Measurements from ENCODE around the gene CANT1. TPM values are rescaled to one million over a fixed set of nuclear protein-coding genes. Genes with fewer than 3 reads are reported as not detected.

CANT1 gene
- total and polyA plus RNA-seq, 2 of the 13 experiments (the other 11 are each of a cell fraction or from before 2014, with no cell fraction given): 34.1 to 42.1 TPM

GRCh38 chr17:78979780-78980623, 29.6 kb downstream of the CANT1 start, which contains the start of gene LGALS3BP (continued):
- TF ChIP-seq MAFG (CRISPR knock-in tag; IDR thresholded peaks at IDR 0.05): no peak
- TF ChIP-seq SYNCRIP (IDR thresholded peaks at IDR 0.05; ENCODE audit: insufficient read depth, low read depth, low read length): no peak
- TF ChIP-seq ZNF274 (CRISPR knock-in tag; IDR thresholded peaks at IDR 0.05): no peak
- peak; percentile 47 for TF ChIP-seq GATAD2A (CRISPR knock-in tag; IDR thresholded peaks at IDR 0.05)
- TF ChIP-seq SP1 (IDR thresholded peaks at IDR 0.05): no peak
- TF ChIP-seq SP1 (CRISPR knock-in tag; IDR thresholded peaks at IDR 0.05): peak; percentile 51
- TF ChIP-seq, protein P1, sequence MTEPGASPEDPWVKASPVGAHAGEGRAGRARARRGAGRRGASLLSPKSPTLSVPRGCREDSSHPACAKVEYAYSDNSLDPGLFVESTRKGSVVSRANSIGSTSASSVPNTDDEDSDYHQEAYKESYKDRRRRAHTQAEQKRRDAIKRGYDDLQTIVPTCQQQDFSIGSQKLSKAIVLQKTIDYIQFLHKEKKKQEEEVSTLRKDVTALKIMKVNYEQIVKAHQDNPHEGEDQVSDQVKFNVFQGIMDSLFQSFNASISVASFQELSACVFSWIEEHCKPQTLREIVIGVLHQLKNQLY (CRISPR knock-in tag; IDR thresholded peaks at IDR 0.05): peak; percentile 32; the same call in 1 of the 2 replicates
- TF ChIP-seq ZNF780A (CRISPR knock-in tag; IDR thresholded peaks at IDR 0.05): peak; percentile 40; the same call in 1 of the 2 replicates
- no peak for TF ChIP-seq ZNF672 (CRISPR knock-in tag; IDR thresholded peaks at IDR 0.05)
- TF ChIP-seq FOSL1 (CRISPR knock-in tag; IDR thresholded peaks at IDR 0.05; ENCODE audit: borderline replicate concordance): no peak
- TF ChIP-seq HCFC1 (IDR thresholded peaks at IDR 0.05; ENCODE audit: low read depth, low read length): peak; percentile 17; the same call in 1 of the 2 replicates
- TF ChIP-seq PAX8 (CRISPR knock-in tag; IDR thresholded peaks at IDR 0.05; ENCODE audit: borderline replicate concordance): no peak
- TF ChIP-seq YY1 (IDR thresholded peaks at IDR 0.05; ENCODE audit: insufficient read depth, insufficient replicate concordance, low read depth, low read length): peak; percentile 37
- TF ChIP-seq ZNF629 (CRISPR knock-in tag; conservative IDR thresholded peaks at IDR 0.05): no peak; the same call in 1 of the 2 replicates
- TF ChIP-seq ZNF343 (CRISPR knock-in tag; IDR thresholded peaks at IDR 0.05): no peak; the same call in 1 of the 2 replicates
- no peak for TF ChIP-seq TOE1 (CRISPR knock-in tag; IDR thresholded peaks at IDR 0.05)
- peak; percentile 72; the same call in 1 of the 2 replicates for TF ChIP-seq BRD4 (CRISPR knock-in tag; IDR thresholded peaks at IDR 0.05)
- peak; percentile 87 for TF ChIP-seq GATA4 (IDR thresholded peaks at IDR 0.05; ENCODE audit: borderline replicate concordance, low read depth)
- TF ChIP-seq ETV6 (CRISPR knock-in tag; conservative IDR thresholded peaks at IDR 0.05): peak; percentile 81; the same call in 1 of the 2 replicates
- 0 out of 2 replicates have a peak, but pooled peaks have one; percentile 76 for TF ChIP-seq ZFYVE20 (CRISPR knock-in tag; IDR thresholded peaks at IDR 0.05; ENCODE audit: borderline replicate concordance, low read depth)
- TF ChIP-seq ZNF577 (CRISPR knock-in tag; IDR thresholded peaks at IDR 0.05; ENCODE audit: borderline replicate concordance, low read depth): 0 out of 2 replicates have a peak, but pooled peaks have one; percentile 33
- no peak; the same call in 1 of the 2 replicates for TF ChIP-seq ZMYM2 (CRISPR knock-in tag; IDR thresholded peaks at IDR 0.05)
- TF ChIP-seq, protein P2, sequence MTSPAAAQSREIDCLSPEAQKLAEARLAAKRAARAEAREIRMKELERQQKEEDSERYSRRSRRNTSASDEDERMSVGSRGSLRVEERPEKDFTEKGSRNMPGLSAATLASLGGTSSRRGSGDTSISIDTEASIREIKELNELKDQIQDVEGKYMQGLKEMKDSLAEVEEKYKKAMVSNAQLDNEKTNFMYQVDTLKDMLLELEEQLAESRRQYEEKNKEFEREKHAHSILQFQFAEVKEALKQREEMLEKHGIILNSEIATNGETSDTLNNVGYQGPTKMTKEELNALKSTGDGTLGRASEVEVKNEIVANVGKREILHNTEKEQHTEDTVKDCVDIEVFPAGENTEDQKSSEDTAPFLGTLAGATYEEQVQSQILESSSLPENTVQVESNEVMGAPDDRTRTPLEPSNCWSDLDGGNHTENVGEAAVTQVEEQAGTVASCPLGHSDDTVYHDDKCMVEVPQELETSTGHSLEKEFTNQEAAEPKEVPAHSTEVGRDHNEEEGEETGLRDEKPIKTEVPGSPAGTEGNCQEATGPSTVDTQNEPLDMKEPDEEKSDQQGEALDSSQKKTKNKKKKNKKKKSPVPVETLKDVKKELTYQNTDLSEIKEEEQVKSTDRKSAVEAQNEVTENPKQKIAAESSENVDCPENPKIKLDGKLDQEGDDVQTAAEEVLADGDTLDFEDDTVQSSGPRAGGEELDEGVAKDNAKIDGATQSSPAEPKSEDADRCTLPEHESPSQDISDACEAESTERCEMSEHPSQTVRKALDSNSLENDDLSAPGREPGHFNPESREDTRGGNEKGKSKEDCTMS (CRISPR knock-in tag; conservative IDR thresholded peaks at IDR 0.05): no peak
- TF ChIP-seq NFKBIZ (CRISPR knock-in tag; IDR thresholded peaks at IDR 0.05): no peak; the same call in 1 of the 2 replicates
- TF ChIP-seq ZNF460 (CRISPR knock-in tag; IDR thresholded peaks at IDR 0.05; ENCODE audit: borderline replicate concordance): 0 out of 2 replicates have a peak, but pooled peaks have one; percentile 4
- no peak for TF ChIP-seq KLF9 (CRISPR knock-in tag; IDR thresholded peaks at IDR 0.05; ENCODE audit: low read depth)
- TF ChIP-seq ZNF674 (CRISPR knock-in tag; IDR thresholded peaks at IDR 0.05; ENCODE audit: low read depth): no peak
- TF ChIP-seq ZSCAN30 (CRISPR knock-in tag; IDR thresholded peaks at IDR 0.05): 0 out of 2 replicates have a peak, but pooled peaks have one; percentile 79
- peak; percentile 69; the same call in 1 of the 2 replicates for TF ChIP-seq ZNF329 (CRISPR knock-in tag; IDR thresholded peaks at IDR 0.05; ENCODE audit: low read depth)
- no peak for TF ChIP-seq ZNF530 (CRISPR knock-in tag; IDR thresholded peaks at IDR 0.05; ENCODE audit: low read depth)
